ENCODE data around the gene AZIN2. TPM values are rescaled to one million over a fixed set of nuclear protein-coding genes. Genes with fewer than 3 reads are reported as not detected.
"Not testable (repeated sequence)": the region's sequence is repeated elsewhere in the genome, so short reads cannot be mapped to it uniquely, and the experiment has no call there.

AZIN2 gene
- total RNA-seq, 1 experiment from 2014 or later = 0.39 TPM

DNA sequence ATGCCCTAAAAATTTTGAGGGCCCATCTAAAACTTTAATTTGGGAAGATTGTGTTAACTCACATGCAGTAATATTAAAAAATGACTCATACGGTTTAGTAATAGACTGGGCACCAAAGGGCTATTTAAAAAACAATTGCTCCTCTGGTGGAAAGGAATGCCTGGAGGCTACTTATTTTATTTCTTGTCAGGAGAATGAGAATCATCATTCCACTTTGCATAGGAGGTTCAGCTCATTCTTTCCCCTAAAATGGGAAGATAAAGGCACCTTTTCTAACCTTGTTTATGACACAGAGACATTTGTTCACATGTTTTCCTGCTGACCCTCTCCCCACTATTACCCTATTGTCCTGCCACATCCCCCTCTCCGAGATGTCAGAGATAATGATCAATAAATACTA lies 12.8 kb upstream of the AZIN2 start:
- H3K9ac ChIP-seq (ENCODE audit: extremely low read depth, insufficient read length, low read length); H3K79me2 ChIP-seq (ENCODE audit: insufficient read depth, low read length); H2BK12ac ChIP-seq (ENCODE audit: insufficient read length, low read depth, low read length); H3K4me3 Mint-ChIP-seq; H3K56ac ChIP-seq (ENCODE audit: insufficient read length, low read depth, low read length); H2BK15ac ChIP-seq (ENCODE audit: low read depth, low read length); H3K23ac ChIP-seq (ENCODE audit: insufficient read length, low read depth, low read length); H3K27ac Mint-ChIP-seq; H4K5ac ChIP-seq (ENCODE audit: insufficient read length, low read depth, low read length); H3K23me2 ChIP-seq (ENCODE audit: insufficient read length, low read depth, low read length, poor library complexity, severe bottlenecking); H2BK120ac ChIP-seq (ENCODE audit: low read depth, low read length, poor library complexity, severe bottlenecking); H4K20me1 ChIP-seq (ENCODE audit: control insufficient read depth, insufficient read depth, insufficient read length); H2AK5ac ChIP-seq (ENCODE audit: insufficient read length, low read length); H2BK5ac ChIP-seq (ENCODE audit: insufficient read length, low read length); H3K27me3 ChIP-seq (ENCODE audit: insufficient read depth, low read length); H3T11ph ChIP-seq (ENCODE audit: low read length); H3K79me1 ChIP-seq (ENCODE audit: insufficient read depth, low read depth, low read length, poor library complexity, severe bottlenecking); H2AFZ ChIP-seq (ENCODE audit: low read length); H2BK20ac ChIP-seq (ENCODE audit: low read depth, low read length, poor library complexity, severe bottlenecking); DNase-seq; H3K14ac ChIP-seq (ENCODE audit: insufficient read depth, low read length); H3K18ac ChIP-seq (ENCODE audit: insufficient read length, low read depth, low read length); H3K4ac ChIP-seq (ENCODE audit: low read depth, low read length); H3K4me1 ChIP-seq (ENCODE audit: insufficient read depth, low read length); H4K91ac ChIP-seq (ENCODE audit: insufficient read length, low read depth, low read length); H3K4me2 ChIP-seq (ENCODE audit: insufficient read depth, insufficient read length, low read length); H3K27ac ChIP-seq (ENCODE audit: insufficient read length, low read depth, low read length); H4K8ac ChIP-seq (replicated peaks; ENCODE audit: insufficient read length, low read depth, low read length): not testable (repeated sequence)
- Mint-ChIP-seq H3K36me3 (ENCODE audit: insufficient read depth in 1 of 3, low read depth in 3 of 3) (peaks cover 13 to 30% (median 26%) of the 10 kb centered on the region in 3 experiments), H3K27me3 (ENCODE audit: low read depth) (peaks cover 22% of the 10 kb centered on the region), H3K4me1 (peaks cover 5 to 19% of the 10 kb centered on the region in 2 experiments), H3K9me3 (peaks cover 30 to 31% of the 10 kb centered on the region in 2 experiments)
- WGBS (ENCODE audit: extremely low coverage, insufficient read length, low lambda C conversion rate) = no CpG with 5 or more reads among the region's 2 CpGs
- H3K9me3 ChIP-seq (ENCODE audit: control insufficient read depth, low read depth, low read length) = peaks cover 15% of the 10 kb centered on the region

Data from H9 (cell line).